EH (cell line): ENCODE results near the gene PTK6.
"Not testable (repeated sequence)": the region's sequence is repeated elsewhere in the genome, so short reads cannot be mapped to it uniquely, and the experiment has no call there.

Experiments used
- DNase-seq: peaks from one replicate; pipeline ENCODE4 v3.0.0-alpha.2; 2015; ENCODE audit warnings: low read depth

PTK6 gene

DNA sequence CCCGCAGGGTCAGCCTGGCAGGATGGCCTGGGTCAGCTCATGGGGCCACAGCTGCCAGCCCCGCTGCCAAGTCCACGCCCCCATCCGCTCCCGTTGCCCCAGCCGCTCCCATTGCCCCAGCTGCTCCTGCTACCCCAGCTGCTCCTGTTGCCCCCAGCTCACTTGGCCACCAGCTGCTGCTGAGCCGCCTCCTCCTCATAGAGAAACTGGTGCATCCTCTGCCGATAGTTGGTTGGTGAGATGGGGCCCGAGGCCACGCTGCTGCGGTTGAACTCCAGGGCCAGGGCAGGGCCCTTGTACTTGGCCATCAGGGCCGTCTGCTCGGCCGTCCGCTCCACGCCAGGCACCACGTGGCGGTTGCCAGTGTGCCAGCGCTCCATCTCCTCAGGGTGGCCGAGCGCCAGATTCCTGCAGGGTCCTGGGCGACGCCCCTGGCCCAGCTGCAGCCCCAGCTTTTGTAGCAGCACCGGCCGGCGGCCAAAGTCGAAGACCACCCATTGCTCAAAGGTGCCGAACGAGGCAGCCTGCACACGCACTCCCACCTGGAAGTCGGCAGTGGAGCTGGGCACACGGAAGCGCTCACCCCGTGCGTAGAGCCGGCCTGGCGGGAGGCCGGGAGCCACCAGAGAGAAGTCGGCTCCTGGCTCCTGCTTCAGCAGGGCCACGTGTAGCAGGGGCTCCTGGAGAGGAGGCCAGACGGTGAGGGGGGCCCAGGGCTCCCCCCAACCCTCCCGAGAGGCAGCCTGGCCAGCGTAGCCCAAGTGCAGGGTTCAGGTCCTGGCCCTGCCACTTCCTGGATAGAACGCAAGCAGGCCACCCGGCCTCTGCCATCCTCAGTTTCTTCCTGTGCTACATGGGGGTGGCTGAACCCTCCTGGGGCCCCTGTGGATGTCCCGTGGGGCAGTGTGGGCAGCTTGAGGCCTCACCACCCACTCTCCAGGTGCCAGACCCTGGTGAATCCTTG is 32.1 kb upstream of the PTK6 start:
- DNase-seq, result no peak

DNA sequence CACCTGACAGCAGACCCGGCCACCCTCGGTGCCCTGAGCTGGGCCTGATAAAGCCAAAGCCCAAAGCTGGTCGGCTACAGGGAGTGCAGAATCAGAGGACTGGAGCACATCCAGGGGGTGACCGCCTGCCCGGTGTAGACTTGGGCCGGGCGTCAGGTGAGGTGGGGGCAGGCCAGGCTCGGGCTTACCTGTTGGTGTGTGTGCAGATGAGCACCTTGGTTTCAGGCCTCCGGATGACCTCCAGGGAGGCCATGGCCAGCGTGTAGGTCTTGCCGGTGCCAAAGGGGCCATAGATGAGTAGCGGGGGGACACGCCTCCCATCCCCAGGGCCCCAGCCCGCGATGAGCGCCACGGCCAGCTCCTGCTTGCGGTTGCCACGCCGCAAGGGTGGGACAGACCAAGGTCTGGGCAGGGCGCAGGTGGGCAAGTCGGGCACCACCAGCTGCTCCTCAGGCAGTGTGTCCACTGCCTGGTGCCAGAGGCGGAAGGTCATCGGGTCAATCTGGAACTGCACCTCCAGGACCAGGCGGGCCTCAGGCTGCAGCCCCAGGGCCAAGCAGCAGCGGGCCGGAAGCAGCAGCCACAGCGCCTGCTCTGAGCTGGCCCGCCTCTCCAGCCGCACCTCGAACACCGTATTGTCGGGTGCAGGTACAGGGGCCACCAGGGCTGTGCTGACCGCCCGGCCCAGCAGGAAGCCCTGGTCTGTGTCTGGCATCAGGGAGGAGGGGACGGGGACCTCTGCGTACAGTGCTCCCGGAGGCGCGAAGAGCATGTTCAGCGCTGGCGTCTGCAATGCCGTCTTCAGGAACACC is 31.2 kb upstream of the PTK6 start:
- DNase-seq, result no peak

DNA sequence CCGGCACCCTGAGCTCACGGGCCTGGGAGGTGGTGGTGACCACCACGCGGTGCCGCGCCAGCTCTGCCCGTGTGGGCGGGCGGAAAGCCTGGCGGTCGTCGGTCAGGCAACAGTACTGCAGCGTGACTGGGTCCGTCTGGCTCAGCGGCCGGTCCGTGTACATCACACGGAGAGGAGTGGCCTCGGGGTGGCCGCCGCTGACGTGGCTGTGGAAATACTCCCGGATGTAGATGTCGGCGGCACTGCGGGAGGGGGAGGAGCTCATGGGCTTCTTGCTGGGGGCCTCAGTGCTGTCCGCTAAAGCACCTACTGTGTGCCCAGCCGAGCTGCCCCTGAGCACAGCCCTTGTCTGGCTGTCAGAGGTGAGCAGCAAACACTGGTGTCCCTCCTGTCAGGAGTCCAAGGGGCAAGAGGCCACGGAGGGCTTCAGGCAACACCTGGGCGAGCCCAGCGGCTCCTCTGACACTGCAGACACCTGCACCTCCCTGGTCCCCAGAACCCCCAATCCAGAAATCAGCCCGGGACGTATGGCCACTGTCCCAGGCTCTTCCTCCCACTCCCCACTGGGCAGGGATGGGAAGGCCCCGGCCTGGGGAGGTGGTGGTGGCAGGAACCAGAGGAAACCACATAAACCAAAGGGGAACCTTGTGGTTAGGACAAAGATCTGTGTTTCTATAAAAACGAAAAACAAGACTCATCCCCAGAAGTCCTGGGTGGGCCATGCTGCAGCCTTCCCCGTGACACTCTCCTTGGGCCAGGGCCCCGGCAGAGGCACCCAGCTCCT is 30.4 kb upstream of the PTK6 start:
- no peak for DNase-seq

GRCh38 chr20:63567136-63567385 is 29.9 kb upstream of the PTK6 start:
- no peak for DNase-seq

- no peak for DNase-seq
Measured at GRCh38 chr20:63566395-63567135, 29.4 kb upstream of the PTK6 start.

- DNase-seq, result no peak
Measured at GRCh38 chr20:63565699-63566335, 28.6 kb upstream of the PTK6 start.

DNA sequence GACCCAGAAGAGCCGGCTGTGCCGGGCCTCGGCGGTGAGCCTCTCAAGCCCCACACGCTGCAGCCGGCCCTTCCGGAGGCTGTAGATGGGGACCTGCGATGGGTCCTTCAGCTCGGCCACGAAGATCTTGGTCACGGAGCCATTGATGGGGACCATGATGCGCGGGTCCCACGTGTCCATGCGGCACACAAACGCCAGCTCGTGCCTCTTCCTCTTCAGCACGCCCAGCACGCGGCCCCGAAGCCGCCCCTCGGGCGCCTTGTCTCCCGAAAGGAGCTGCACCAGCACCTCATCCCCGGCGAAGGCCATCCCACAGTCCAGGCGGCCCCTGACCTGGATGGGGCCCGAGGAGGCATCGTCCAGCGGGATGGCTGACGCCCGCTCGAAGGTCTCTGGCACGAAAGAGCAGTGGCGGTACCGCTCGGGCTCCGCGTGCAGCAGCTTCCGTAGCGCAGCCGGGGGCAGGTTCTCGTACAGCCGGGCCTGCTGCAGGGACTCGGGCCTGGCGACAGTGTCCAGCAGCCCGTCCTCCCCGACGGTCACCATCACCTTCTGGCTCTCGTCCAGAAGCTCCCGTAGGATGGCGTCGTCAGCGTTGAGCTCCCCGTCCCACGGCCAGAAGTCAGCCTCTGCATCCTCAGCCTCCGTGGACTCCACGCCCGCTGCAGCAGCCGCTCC is 28.0 kb upstream of the PTK6 start:
- DNase-seq, result no peak

DNA sequence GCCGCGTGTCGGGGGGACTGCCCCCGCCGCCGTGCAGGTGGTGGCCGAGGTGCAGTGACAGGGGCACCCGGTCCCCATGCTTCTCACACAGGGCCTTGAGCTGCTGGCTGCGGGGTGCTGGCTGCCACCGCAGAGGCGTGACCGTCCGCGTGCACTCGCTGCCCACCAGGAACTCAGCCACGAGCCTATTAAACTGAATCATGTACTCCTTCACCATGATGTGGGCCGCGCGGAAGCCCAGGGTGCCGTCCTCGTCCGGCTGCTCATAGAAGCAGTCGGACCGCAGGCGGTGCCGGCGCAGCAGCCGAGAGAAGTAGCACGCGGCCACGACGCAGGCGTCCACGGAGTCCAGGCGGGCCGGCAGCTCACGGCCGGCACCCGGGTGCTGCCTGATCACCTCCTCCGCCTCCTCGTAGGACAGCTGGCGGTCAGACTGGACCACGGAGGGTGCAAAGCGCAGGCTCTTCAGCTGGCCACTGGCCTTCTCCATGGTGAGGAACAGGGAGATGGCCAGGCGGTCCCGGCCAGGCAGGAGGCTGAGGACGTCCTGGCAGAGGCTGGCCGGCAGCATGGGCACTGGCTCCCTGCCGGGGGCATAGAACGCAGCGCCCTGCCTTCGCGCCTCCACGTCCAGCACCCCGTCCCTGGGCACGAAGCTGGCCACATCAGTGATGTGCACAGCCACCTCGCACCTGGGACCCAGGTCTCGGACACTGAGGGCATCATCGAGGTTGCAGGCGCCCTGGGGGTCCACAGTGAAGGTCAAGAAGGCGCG is 27.0 kb upstream of the PTK6 start:
- no peak for DNase-seq

GRCh38 chr20:63563225-63563935 is 26.2 kb upstream of the PTK6 start:
- no peak for DNase-seq

DNA sequence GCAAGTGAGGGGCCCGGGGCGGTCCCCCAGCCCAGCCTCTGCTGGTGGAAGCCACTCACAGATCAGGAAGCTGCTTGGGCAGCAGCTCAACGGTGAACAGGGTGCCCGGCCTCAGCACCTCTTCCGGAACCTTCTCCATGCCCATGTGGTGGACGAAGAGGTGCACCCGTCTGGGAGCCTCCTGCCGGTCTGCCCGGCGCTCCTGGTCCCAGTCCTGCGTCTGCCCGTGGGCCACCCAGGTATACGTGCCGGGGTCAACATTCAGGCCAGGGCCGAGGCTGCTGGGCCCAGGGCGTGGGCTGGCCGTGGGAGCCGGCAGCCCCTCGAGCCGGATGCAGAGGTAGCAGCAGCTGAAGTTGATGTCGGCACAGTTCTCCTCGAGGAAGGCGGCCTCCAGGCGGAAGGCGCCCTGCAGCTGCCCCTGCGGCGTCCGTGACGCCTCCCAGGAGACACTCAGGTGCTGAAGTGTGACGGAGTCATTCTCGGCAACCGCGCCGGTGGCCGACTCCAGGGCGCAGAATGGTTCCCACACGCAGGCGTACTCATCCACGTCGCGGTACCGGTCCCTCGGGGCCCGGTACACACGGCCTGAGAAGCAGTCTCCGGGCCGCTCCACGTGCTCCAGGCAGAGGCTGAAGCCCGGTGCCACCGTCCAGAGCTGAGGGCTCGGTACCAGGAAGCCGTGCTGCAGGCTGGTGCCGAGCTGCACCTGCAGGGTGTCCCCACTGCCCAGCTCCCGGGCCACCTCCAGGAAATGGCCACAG is 25.5 kb upstream of the PTK6 start:
- DNase-seq, result no peak

GRCh38 chr20:63561624-63562396 is 24.6 kb upstream of the PTK6 start:
- no peak for DNase-seq

DNA sequence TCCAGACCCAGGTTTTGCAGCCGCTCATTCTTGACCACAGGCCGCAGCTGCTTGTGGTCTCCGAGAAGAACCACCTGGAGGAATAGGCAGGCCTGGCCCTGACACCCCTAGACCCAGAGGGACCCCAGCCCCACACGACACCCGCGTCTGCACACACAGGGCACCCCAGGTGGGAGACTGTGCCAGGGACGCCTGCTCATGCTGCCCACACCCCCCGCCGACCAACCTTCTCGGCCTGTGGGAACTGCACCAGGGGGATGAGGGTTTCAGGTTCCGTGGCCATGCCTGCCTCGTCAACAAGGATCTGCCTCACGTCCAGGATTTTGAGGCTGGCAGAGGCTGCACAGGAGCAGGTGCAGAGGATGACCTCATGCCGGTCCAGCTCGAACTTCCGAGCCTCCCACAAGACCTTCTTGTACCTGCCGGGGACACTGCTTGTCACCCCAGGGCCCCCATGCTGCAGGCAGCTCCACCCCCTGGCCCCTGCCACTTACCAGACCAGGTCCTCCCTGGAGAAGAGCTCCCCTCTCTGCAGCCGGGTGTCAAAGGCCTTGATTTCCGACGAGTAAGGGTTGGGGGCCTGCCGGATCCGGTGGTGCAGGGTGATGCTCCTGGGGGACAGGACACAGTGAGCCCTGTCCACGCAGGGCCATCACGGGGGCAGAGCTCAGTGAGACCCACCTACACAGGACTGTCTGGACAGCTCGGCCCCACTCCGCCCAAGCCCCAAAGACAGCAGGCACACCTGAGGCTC is 23.9 kb upstream of the PTK6 start:
- no peak for DNase-seq

- no peak for DNase-seq
Measured at GRCh38 chr20:63560333-63560805, 23.2 kb upstream of the PTK6 start.

GRCh38 chr20:63559485-63560332 is 22.5 kb upstream of the PTK6 start:
- DNase-seq, result not testable (repeated sequence)

- no peak for DNase-seq
Measured at GRCh38 chr20:63558804-63559484, 21.8 kb upstream of the PTK6 start.
